GM19324 (cell line): ENCODE results near the gene SPINT2.
"Not testable (repeated sequence)": the region's sequence is repeated elsewhere in the genome, so short reads cannot be mapped to it uniquely, and the experiment has no call there.

Source experiments
- ATAC-seq: cut with Tn5 transposase; IDR thresholded peaks from one replicate; pipeline ENCODE4 v1.9.1; 2021; ENCODE audit warnings: mild to moderate bottlenecking, moderate library complexity; ENCODE audit not compliant: unreplicated experiment, low FRiP score

Gene SPINT2, protein sequence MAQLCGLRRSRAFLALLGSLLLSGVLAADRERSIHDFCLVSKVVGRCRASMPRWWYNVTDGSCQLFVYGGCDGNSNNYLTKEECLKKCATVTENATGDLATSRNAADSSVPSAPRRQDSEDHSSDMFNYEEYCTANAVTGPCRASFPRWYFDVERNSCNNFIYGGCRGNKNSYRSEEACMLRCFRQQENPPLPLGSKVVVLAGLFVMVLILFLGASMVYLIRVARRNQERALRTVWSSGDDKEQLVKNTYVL

DNA sequence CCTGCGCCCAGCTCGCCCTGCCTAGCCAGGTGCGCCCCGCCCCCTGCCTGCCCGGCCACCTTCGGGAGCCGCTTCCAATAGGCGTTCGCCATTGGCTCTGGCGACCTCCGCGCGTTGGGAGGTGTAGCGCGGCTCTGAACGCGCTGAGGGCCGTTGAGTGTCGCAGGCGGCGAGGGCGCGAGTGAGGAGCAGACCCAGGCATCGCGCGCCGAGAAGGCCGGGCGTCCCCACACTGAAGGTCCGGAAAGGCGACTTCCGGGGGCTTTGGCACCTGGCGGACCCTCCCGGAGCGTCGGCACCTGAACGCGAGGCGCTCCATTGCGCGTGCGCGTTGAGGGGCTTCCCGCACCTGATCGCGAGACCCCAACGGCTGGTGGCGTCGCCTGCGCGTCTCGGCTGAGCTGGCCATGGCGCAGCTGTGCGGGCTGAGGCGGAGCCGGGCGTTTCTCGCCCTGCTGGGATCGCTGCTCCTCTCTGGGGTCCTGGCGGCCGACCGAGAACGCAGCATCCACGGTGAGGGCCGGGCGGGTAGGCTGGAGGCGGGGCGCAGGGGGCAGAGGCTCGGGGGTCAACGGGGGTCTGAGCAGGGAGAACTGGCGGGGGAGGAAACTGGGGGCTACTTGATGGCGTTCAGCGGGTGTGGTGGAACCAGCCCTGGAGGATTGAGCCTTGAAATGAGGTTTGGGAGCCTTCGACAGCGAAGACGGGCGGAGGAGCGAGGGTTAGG, at the start of gene SPINT2:
TSS of gene SPINT2 (plus strand) at position 88 of the 727 bp plus-strand sequence. CDS start at position 408, 320 bp downstream.
- ATAC-seq = no peak

DNA sequence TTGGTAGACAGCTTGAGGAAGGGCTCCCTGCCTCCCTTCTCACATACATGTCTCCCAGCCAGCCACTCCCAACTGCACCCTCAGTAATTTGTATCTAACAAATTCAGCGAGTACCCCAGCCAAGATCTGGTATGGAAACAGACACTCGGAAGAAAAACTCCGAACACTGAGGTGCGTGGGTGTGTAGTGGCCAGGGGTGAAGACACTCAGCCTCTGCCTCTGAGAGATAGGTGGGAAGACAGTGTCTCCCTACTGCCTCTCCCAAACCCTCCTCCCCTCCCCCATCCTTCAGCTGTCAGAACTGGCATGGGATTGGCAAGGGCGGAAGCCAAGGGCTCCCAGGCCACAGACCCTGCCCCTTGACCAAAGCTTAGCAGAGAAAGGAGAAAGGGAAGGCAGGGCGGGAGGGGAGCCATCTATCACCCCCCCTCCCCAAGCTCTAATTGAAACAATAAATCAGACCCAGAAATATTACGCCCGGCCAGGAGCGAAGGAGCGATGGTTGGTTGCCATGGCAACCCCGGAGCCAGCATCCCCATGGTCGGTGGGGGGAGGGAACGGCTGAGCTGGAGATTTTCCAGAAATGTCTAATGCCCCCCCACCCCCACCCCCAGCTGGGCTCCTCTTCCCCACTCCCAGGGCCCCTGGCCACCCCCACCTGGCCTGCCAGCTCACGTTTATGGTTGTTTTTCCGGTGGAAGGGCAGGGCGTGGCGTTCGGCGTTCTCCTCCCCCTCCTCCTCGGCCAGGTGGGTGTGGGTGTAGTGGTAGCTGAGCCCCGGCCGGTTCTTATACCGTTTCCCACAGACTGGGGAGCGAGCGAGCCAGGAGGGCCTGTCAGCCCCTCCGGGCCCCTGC, 47.4 kb upstream of the SPINT2 start:
- no peak for ATAC-seq

DNA sequence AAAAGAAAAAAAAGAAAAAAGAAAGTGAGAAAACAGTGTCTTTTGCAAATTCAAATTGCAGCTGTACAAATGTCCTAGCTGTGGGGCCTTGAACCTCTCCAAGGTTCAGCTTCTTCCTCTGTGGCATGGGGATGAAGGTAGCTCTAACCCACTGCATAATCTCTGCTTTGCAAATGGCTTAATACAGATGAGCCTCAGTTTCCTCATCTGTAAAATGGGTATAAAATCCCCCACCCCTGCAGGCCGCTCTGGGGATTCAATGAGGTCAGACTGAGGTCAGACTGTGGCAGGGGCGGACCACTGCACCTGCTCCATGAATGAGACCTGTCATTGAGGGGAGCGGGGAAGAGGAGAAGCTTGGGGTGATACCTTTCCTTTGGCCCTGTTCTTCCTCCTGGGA, 46.2 kb upstream of the SPINT2 start:
- ATAC-seq = no peak

DNA sequence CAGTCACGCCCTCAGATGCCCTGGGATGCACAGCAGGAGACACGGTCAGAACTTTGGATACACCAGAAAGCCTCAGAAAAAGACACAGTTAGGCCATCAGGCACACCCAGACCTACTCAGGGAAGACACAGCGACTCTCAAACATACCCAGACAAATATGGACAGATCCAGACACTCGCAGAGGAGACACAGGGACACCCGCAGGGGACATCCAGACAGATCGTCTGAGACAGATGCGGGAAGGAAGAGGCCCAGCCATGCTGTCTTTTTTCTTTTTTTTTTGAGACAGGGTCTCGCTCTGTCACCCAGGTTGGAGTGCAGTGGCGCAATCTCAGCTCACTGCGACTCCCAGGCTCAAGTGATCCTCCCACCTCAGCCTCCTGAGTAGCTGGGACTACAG, 45.2 kb upstream of the SPINT2 start:
- no peak for ATAC-seq

DNA sequence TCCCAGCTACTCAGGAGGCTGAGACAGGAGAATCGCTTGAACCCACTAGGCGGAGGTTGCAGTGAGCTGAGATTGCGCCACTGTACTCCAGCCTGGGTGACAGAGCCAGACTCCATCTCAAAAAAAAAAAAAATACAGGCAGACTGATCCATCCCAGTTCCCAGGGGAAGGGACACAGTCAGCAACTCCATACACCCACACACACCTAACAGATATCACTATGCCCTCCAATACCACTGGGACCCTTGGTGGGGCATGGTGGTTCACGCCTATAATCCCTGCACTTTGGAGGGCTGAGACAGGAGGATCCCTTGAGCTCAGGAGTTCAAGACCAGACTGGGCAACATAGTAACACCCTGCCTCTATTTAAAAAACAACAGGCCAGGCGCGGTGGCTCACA, 43.0 kb upstream of the SPINT2 start:
- no peak for ATAC-seq

DNA sequence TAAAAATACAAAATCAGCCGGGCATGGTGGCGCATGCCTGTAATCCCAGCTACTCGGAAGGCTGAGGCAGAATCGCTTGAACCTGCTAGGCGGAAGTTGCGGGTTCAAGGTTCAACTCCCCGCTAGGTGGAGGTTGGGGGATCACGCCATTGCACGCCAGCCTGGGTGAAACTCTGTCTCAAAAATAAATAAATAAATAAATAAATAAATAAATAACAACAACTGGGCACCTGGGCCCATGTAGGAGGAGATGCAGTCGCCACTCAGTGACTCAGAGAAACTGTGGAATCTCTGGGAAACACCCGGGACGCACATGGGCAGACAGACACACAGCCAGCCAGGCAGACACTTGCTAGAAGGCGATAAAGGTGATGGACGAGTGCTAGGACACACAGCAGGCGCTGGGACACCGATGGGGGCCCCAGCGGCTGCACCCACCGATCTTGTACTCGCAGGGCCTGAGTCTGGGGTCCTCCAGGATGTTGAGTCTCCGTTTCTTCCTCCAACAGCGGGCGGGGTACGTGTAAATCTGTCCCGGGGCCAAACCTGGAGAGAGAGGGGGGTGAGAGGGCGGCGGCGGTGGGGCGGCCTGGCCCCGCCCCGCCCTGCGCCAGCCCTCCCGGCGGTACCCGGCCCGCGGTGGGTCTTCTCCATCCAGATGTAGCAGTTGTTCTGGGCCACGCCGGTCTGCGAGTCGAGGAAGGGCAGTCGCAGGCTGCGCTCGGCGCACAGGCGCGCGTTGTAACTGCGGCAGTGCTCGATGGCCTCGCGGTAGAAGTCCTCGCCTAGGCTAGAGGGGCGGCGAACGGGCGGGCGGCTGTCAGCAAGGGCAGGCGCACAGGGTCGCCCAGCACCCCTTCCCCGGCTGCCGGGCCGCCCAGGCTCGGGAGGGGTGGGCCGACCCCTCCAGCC, 42.2 kb upstream of the SPINT2 start:
- ATAC-seq = no peak

DNA sequence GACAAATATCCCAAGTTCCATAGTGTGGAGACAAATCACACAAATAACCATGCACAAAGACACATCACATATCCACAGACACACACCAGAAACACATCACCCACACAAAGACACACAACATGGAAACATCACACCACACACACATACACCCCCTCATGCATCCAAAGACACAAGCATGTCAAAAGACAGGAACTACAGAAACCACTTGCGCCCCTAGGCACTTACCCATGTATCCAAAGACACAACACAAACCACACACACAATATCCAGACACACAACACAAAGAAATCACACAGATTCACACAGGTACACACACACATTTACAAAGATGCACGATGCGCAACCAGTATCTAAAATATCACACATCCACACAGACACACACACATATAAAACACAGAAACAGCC, 41.3 kb upstream of the SPINT2 start:
- ATAC-seq = no peak

DNA sequence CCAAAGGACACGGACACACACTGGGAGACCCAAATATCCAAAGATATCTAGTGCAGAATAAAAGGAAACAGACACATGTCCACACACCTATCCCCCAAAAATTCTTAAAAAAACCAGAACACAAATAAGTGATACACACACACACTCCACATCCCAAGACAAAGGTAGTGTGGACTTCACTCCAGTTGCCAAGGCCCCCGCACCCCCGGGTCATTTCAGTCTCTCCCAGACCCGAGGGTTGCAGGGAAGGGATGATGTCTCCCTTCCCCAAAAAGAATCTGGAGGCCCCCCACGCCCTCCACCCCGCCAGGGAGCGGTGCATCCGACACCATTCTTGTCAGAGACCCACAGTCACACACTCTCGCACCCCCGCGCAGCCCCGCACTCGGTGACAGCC, 40.8 kb upstream of the SPINT2 start:
- ATAC-seq = no peak

DNA sequence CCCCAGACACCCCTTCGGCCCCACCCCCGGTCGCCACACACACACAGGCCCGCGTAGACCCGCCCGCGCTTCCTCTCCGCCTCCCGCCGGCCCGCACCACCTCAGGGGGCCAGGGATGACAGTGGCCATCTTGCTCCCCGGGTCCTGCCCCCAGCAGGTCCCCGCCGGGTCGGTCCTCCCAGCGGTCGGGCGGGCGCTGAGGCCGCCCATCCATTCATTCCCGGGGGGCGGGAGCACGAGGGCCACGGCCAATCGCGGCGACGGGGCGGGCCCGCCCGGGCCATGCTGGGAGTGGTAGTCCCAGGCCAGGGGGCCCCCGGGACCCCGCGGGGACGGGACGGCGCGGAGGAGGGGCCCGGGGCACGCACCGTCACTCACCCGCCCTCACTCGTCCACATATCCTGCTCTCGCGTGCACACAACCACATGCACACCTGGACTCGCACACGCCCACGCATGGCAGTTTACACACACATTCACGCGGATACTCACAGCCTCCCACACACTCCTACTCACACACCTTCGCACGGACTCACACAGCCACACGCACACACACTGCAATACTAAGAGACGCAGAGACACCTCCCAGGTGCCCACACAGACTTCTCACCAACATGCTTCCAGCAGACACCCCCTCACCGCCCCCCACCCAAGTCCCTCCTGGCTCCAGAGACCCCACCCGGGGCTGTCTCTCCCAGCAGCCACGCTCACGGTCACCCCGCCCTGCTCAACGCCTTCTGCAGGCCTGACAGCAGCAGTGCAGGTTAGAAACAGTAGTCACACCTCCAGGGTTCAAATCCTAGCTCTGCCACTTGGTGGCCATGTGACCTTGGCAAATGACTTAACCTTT, 40.1 kb upstream of the SPINT2 start, which contains the start of gene DPF1:
TSS of gene DPF1 (minus strand) at position 209 of the 849 bp plus-strand sequence. CDS start at position 129, 80 bp downstream.
- ATAC-seq = peak; percentile 58

DNA sequence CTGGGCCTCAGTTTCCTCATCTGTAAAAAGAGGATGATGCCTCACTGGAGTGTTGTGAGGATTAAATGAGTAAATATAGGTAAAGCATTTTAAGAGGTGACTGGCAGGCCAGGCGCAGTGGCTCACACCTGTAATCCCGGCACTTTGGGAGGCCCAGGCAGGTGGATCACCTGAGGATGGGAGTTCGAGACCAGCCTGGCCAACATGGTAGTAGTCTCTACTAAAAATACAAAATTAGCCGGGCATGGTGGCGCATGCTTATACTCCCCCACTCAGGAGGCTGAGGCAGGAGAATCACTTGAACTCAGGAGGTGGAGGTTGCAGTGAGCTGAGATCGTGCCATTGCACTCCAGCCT, 39.5 kb upstream of the SPINT2 start:
- ATAC-seq = not testable (repeated sequence)

DNA sequence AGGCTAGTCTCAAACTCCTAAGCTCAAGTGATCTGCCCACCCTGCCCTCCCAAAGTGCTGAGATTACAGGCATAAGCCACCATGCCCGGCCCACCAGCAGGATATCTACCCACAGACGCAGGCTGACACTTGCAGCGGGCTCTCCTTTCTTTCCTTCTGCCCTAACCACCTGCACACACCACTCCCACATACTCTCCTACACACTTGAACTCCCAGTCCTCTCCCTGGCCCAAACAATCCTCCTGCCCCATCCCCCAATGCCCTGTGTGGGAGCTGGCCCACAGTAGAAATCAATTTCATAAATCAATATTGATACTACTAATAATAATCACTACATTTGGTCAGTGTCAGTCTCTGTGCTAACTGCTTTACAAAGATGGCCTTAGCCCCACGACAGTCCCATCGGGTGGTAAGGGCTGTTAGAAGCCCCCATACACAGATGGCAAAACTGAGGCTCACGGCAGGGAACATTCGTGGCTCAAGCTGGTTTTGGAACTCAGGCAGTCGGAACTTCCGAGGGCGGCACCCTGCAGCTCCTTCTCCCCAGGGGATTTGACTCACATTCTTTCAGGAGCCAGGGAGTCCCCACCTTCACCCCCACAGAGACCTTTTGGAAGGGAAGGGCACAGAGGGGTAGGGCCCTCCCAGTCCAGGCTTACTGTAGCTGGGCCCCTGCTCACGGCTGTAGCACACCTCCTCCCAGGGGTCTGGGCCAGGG, 36.9 kb upstream of the SPINT2 start:
- no peak for ATAC-seq

DNA sequence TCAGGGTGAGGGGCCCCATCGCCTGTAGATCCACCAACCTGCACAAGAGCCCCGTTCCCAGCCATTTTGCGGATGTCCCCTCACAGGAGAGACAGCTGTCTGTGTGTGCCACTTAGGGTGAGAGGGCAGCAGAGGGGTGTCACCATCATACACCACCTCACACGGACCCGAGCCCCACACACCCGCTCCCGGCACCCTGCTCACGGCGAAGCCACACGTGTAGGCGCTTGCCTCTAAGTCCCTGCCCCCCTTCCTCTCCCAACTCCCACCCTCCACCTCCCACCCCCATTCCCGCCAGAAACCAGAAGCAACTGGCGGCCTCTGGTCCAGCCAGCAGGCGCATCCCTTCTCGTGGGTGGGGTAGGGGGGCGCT, 36.4 kb upstream of the SPINT2 start:
- no peak for ATAC-seq

DNA sequence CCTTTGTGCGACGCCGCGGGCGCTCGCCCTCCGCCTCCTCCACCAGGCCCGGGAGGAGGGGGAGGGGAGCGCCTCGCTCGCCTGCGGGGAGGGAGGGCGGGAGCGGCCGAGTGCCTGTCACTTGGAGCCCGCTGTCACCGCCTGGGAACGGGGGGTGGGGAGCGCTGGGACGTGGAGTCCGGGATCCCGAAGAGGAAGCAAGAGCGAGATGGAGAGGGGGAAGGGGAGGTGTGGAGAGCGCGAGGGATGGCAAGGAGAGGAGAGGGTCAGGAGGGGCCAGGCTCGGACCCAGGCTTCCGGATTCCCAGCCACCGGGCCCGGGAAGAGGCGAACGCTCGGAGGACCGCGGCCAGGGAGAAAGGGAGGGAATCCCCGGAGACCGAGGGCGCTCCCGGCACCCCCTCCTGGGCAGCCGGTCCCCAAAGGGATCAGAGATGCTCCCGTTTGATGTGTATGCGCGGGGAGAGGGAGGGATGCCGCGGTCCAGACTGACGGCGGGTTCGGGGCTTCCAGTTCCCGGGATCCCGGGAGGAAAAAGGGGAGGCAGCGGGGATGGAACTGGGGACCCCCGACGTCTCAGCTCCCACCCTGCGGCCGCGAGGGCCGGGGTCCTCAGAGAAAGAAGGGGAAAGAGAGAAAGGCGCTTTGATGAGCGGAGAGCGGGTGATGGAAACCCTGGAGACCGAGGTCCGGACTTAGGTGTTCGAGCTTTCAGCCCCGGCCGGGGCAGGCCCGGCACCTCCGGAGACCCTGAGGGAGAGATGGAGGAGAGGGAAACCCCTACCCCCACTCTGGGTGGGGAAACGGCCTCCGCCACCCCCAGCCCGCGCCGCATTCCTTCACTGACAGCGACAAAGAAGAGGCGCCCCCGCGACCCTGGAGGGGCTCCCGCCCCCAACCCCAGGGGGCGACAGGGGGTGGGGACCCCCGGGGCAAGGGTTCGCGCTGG, 35.6 kb upstream of the SPINT2 start:
- no peak for ATAC-seq

DNA sequence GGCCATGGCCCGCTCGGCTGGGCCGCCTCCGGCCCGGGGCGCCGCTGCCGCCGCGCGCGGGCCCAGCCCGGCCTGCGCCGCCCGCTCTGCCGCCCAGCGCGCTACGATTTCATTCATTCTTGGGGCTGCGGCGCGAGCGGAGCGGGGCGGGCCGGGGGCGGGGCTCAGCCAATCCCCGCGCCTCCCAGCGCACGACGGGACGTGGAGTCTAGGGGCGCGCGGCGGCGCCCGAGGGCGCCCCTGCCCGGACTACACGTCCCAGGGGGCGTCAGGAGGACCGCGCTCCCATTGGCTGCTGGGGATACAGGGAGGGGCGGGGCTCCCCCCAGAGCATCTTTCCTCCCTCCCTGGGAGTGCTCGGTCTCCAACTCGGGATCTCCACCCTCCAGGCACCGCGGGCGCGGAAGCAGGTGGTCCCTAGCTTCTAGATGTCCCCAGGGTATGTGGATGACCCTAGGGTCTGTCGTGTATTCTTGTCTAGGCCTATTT, 34.7 kb upstream of the SPINT2 start:
- no peak for ATAC-seq

DNA sequence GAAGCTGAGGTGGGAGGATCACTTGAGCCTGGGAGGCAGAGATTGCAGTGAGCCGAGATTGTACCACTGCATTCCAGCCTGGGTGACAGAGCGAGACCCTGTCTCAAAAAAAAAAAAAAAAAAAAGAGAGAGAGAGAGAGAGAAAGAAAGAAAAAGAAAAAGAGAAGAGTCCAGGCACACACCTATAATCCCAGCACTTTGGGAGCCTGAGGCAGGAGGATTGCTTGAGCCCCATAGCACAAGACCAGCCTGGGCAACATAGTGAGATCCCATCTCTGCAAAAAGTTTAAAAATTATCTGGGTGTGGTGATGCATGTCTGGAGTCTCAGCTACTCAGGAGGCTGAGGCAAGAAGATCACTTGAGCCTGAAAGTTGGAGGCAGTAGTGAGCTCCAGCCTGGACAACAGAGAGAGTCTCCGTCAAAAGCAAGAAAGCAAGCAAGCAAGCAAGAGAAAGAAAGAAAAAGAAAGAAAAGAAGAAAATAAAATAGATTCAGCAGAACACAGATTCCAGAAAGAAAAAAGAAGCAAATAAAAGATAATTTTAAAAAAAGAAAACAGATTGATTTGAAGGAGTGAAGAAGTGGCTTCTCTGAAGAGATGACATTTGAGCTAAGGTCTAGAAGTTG, 33.8 kb upstream of the SPINT2 start:
- ATAC-seq = not testable (repeated sequence)

DNA sequence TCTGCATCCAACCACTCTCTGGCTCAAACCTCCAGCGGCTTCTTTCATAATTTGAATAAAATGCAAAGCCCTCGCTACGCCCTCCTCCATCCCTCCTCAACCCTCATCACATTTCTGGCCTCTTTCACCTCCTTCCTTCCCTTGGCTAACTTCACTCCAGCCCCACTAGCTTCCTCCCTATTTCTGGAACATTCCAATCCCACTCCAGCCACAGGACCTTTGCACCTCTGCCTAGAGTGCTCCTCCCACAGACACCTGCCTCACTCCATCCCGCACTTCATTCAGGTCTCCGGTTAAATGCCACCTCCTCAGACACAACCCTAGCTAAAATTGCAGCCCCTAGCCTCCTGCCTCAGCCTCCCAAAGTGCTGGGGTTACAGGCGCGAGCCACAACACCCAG, 32.5 kb upstream of the SPINT2 start:
- ATAC-seq = no peak

DNA sequence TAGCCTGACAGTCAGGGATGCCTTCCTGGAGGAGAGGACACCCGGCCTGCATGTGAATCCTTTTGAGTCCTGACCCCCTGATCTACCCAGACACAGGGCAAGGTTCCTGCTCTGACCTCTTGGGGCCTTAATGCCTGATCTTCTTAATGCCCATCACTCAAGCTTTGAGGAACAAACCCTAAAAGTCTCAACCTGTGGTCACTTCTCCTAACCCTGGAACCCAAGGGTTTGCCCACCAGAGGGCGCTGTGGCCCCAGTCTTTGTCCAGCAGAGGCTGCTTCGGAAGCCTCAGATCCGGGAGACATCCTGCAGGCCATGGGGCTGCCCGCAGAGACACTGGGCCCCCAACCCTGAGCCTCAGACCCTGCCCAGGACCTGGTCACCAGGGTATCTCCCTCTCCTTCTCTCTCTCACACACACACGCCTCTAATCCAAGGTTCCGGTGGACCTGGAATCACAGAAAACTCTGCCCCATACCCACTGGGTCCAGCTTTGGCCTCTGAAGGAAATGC, 30.6 kb upstream of the SPINT2 start:
- ATAC-seq = no peak
